ENCODE results near the gene PXT1.

GRCh38 chr6:36375644-36376155 lies 67.0 kb downstream of the PXT1 start:
- no peak for TF ChIP-seq CTCF (IDR thresholded peaks at IDR 0.05)
- no peak for TF ChIP-seq POLR2A (IDR thresholded peaks at IDR 0.05)

Data from upper lobe of left lung (tissue), 4 donors.